Peyer's patch (tissue), 4 donors: Measurements from ENCODE around the gene B3GAT3.

ENCODE experiments used
- POLR2A ChIP-seq, 2 donors: fragments of 450-650 bp; IDR thresholded peaks; one replicate each; pipeline ENCODE4 v1.5.1; 2017; ENCODE audit warnings: antibody characterized with exemption in 2 of 2, mild to moderate bottlenecking in 2 of 2, moderate library complexity in 2 of 2
- TF ChIP-seq, protein P1 (sequence below), 6 experiments: fragments of 450-650 bp in 4 of 6; fragments of 200-600 bp in 2 of 6; sonication (generic) in 1 of 6; IDR thresholded peaks; one replicate each; pipeline ENCODE4 v1.5.1; 2017 to 2019; ENCODE audit warnings: antibody characterized with exemption in 6 of 6, mild to moderate bottlenecking in 3 of 6, moderate library complexity in 1 of 6

DNA sequence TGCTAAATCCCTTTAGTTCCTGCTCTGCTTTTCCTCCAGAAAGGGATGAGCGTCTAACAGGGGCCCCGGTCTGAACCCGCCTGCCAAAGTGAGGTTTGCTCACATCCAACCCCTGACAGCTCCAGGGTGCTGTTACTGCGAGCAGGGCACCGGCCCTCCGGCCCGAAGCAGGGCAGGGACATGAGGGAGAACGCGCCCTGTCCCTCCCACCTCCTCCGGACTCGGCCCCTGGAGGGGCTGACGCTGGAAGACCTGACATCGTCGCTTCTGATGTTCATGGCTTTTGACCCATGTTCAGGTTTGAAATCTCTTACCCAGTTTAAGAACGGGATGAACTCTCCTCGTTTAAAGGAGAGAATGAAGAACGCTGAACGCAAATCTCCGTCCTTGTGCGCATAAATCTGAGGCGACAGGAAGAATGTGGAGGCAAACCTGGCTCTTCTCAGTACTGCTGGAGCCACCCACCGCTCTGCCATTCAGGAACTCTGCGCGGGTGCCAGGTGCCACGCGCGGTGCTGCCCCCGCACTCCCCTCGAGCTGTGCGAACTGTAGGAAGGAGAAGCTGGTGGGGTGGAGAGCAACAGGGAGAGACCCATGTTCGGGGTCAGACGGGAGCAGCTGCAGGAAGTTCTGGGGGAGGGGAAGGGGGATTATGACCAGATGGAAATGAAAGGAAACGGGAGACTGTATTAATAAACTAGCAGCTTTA, 47.3 kb downstream of the B3GAT3 start:
- TF ChIP-seq, protein P1, sequence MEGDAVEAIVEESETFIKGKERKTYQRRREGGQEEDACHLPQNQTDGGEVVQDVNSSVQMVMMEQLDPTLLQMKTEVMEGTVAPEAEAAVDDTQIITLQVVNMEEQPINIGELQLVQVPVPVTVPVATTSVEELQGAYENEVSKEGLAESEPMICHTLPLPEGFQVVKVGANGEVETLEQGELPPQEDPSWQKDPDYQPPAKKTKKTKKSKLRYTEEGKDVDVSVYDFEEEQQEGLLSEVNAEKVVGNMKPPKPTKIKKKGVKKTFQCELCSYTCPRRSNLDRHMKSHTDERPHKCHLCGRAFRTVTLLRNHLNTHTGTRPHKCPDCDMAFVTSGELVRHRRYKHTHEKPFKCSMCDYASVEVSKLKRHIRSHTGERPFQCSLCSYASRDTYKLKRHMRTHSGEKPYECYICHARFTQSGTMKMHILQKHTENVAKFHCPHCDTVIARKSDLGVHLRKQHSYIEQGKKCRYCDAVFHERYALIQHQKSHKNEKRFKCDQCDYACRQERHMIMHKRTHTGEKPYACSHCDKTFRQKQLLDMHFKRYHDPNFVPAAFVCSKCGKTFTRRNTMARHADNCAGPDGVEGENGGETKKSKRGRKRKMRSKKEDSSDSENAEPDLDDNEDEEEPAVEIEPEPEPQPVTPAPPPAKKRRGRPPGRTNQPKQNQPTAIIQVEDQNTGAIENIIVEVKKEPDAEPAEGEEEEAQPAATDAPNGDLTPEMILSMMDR (IDR thresholded peaks at IDR 0.05): no peak
- no peak for TF ChIP-seq POLR2A (IDR thresholded peaks at IDR 0.05)
